ENCODE measurements around the gene ARHGEF40.
A peak's percentile ranks its signal among the peaks of the same experiment; 100 is the strongest.

Gene ARHGEF40

GRCh38 chr14:21084998-21085853, 15.1 kb downstream of the ARHGEF40 start:
- DNase-seq: no peak

GRCh38 chr14:21086908-21087293, 16.8 kb downstream of the ARHGEF40 start:
- DNase-seq: no peak

GRCh38 chr14:21087294-21088091, 17.4 kb downstream of the ARHGEF40 start:
- DNase-seq: peak; percentile 45

GRCh38 chr14:21088687-21089086, 18.6 kb downstream of the ARHGEF40 start:
- DNase-seq: no peak

GRCh38 chr14:21089271-21089670, 19.2 kb downstream of the ARHGEF40 start:
- no peak for DNase-seq

- DNase-seq: no peak
Observed at GRCh38 chr14:21089877-21090193, 19.7 kb downstream of the ARHGEF40 start.

- no peak for DNase-seq
Observed at GRCh38 chr14:21090194-21090939, 20.3 kb downstream of the ARHGEF40 start.

- DNase-seq: no peak
Observed at GRCh38 chr14:21090940-21091663, 21.0 kb downstream of the ARHGEF40 start.

- DNase-seq: no peak
Observed at GRCh38 chr14:21091821-21092272, 21.7 kb downstream of the ARHGEF40 start.

- DNase-seq: peak; percentile 76
Observed at GRCh38 chr14:21092273-21093011, 22.3 kb downstream of the ARHGEF40 start.

- DNase-seq: no peak
Observed at GRCh38 chr14:21093018-21093417, 22.9 kb downstream of the ARHGEF40 start.

- DNase-seq: peak; percentile 24
Observed at GRCh38 chr14:21093769-21094681, 23.9 kb downstream of the ARHGEF40 start.

- DNase-seq: no peak
Observed at GRCh38 chr14:21095430-21096205, 25.5 kb downstream of the ARHGEF40 start.

GRCh38 chr14:21096438-21096837, 26.3 kb downstream of the ARHGEF40 start:
- no peak for DNase-seq

GRCh38 chr14:21096978-21097635, 27.0 kb downstream of the ARHGEF40 start:
- DNase-seq: no peak

GRCh38 chr14:21097636-21098075, 27.6 kb downstream of the ARHGEF40 start:
- no peak for DNase-seq

GRCh38 chr14:21098076-21098891, 28.2 kb downstream of the ARHGEF40 start, which contains the start of gene ZNF219:
TSS of gene ZNF219 (minus strand) at chr14:21098655. CDS start at chr14:21093591, 5,064 bp downstream.
- peak; percentile 40 for DNase-seq

All from midbrain (tissue), 1 donor.